HG02884 (cell line): ENCODE data around the gene GRIN1.

Source experiments
- ATAC-seq: cut with Tn5 transposase; IDR thresholded peaks from one replicate; pipeline ENCODE4 v1.9.1; 2021; ENCODE audit warnings: mild to moderate bottlenecking, moderate library complexity; ENCODE audit not compliant: unreplicated experiment

Gene GRIN1

DNA sequence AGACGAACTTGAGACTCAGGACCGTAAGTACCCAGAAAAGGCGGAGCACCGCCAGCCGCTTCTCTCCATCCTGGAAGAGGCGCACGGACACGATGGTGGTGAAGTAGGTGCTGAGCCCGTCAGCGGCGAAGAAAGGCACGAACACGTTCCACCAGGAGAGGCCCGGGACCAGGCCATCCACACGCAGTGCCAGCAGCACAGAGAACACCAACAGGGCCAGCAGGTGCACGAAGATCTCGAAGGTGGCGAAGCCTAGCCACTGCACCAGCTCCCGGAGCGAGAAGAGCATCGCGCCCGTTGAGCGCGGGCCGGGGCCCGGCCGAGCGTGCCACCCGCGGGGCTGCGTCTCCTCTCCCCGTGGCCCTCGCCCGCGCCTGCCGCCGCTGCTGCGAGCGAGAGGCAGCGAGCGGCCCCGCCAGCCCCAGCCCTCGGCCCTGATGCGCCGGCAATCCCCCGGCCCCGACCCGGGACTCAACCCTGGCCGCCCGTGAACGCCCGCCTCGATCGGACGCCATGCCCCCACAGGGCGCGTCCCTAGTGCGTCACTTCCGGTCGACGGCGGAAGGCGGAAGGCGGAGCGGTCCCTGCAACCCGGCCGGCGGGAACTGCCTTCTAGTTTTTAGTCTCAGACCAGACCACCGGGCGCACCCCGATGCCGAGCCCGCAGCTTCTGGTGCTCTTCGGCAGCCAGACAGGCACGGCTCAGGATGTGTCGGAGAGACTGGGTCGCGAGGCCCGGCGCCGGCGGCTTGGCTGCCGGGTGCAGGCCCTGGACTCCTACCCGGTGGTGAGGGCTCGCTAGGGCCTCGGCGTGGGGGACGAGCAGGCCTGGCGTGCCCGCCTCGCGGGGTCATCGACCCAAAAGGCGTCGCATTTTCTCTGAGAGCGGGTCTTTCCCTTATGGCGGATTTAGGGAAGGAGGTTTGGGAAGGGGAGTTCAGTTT lies 66.4 kb downstream of the GRIN1 start, which contains the start of the genes NDOR1 and TMEM203:
Gene NDOR1, plus strand, starts transcription at position 575 of the 944 bp plus-strand sequence. Its CDS starts 78 bp downstream, at position 653.
Gene TMEM203, minus strand, starts transcription at position 523 of the 944 bp plus-strand sequence. Its CDS starts 234 bp downstream, at position 289.
- ATAC-seq: no peak

DNA sequence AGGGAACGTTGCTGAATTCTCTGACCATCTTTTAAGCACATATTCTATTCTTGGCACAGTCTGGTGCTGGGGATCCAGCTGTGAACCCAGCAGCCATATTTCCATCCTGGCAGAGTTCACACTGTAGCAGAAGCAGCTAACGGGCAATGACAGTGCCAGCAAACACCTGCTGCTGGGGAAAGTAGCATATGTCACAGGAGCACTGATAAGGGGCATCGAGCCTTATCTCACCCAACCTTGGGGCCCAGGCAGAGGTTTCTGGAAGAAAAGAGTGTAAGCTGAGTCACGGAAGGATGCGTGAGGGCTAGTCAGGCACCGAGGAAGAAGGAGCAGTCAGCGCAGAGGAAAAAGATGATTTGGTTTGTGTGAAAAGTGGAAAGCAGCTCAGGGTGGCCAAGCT lies 67.6 kb downstream of the GRIN1 start:
- no peak for ATAC-seq

DNA sequence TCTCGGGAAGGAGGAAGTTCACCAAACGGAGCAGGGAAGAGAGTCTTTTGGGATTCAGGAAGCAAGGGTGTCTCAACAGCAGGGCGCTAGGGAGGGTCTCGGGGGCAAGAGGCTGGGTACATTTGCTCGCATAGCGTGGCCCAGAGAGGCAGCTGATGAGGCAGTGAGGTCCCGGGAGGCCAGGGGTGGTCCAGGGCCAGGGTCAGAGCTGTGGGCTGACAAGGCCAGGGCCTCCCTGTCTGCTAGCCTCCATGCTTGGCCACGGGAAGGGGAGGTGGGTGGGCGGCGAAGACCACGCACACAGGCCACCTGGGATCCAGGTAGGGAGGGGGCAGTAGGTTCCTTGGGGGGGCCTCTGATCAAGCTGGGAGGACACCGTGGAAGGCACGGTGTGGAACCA lies 72.6 kb downstream of the GRIN1 start:
- ATAC-seq: no peak

DNA sequence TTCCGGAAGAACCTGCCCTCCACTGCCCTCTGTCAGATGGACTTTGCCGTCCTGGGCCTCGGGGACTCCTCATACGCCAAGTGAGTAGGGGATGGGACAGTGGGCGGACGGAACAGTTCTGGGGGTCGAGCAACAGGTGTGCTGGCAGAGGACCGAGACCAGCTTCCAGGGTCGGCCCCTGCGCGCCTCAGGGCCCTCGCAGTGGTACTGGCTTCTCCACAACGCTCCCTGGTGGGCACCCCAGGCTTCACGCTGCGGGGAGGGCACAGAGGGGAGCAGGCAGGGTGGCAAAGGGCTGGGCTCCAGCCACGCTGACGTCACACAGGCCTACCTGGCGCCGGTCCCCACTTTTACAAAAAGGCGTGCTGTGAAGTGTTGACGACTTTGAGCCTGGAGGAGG lies 73.6 kb downstream of the GRIN1 start:
- no peak for ATAC-seq

DNA sequence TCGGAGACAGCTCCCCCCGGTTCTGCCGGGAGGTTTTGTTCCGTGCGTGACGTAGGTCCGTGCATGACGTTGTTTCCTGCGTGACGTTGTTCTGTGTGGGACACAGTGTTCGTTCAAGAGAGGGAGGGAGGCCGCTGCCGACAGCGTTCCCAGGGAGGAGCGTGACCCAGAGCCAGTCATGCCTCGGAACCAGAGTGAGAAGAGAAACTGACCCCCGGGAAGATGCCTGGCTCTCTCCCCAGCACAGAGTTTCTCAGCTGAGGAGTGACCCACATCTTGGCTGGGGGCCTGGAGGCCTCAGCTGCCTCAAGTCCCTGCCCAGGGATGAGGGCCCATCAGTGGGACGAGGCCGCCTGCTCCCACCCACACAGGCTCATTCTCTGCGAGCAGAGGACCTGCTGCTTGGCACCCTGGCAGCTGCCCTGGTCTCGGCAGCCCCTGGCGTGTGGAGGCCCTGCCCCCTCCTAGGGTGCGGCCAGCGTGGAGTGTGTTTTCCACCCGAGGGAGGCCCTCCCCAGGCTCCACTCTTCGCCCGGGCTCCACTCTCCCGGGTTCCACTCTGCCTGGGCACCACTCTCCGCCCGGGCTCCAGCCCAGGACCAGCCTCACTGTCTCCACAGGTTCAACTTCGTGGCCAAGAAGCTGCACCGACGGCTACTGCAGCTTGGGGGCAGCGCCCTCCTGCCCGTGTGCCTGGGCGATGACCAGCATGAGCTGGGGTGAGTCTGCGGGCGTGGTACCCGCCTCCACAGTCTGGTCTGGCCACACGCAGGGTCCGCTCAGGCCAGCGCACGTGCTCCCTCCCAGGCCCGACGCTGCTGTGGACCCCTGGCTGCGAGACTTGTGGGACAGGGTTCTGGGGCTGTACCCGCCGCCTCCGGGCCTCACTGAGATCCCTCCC lies 74.5 kb downstream of the GRIN1 start:
- ATAC-seq: no peak

DNA sequence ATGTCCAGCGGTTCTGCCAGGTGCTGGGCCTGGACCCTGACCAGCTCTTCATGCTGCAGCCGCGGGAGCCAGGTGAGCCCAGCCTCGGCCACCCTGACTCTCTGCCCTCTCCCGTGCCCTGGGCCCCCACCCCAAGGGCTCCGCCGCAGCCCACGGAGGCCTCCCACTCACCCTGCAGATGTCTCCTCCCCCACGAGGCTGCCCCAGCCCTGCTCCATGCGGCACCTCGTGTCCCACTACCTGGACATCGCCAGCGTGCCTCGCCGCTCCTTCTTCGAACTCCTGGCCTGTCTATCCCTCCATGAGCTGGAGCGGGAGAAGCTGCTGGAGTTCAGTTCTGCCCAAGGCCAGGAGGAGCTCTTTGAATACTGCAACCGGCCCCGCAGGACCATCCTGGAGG lies 75.7 kb downstream of the GRIN1 start:
- no peak for ATAC-seq

DNA sequence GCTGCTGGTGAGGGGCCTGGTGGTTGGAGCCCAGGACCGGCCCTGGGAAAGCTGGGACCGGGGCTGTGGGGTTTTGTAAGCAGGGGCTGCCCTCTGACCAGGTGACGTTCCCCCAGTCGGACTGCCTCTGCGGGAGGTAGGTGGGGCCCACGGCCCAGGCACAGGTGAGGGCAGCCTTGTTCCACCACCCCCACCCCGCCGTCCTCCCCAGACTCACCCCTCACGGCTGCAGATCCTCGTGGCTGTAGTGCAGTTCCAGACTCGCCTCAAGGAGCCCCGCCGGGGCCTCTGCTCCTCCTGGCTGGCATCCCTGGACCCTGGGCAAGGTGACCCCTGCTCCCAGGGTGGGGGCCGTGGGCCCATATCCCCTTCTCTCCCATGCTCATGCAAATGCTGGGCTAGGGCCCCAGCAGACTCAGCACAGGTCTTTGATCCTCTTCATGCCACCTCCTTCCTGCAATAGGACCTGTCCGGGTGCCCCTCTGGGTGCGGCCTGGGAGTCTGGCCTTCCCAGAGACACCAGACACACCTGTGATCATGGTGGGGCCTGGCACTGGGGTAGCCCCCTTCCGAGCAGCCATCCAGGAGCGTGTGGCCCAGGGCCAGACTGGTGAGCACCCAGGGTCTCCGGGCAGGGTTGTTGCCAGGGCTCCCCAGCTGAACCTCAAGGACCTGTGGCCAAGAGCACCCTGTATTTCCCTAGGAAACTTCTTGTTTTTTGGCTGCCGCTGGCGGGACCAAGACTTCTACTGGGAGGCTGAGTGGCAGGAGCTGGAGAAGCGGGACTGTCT lies 76.4 kb downstream of the GRIN1 start:
- no peak for ATAC-seq

DNA sequence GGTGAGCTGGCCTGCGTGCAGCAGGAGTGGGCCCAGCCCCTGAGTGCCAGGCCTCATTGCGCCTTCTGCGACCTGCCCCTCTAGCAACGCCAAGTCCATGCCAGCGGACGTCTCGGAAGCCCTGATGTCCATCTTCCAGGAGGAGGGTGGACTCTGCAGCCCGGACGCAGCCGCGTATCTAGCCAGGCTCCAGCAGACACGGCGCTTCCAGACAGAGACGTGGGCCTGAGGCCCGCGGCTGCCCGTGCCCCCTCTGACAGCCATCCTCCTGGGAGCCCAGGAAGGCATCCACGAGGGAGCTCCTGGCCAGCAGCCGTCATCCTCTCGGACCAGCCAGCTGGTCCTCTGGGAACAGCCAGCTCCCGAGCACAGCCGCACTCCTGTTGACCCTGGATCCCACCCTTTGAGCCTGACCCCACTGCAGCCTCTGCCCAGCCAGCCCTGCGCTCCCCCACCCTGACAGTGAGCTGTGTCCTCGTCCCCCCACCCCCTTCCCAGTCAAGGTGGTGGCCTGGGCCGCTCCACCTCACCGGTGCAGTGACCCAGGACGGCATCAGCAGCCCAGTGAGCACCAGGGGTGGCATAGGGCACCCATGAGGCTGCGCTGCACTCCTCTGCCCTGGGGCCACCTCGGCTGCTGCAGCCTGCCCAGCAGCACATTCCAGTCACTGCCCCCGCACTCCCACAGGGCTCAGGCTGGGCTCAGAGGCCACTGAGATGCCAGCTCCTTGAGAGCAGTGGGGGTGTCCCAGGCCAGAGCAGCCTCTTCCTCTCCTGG lies 77.4 kb downstream of the GRIN1 start:
- ATAC-seq: no peak

DNA sequence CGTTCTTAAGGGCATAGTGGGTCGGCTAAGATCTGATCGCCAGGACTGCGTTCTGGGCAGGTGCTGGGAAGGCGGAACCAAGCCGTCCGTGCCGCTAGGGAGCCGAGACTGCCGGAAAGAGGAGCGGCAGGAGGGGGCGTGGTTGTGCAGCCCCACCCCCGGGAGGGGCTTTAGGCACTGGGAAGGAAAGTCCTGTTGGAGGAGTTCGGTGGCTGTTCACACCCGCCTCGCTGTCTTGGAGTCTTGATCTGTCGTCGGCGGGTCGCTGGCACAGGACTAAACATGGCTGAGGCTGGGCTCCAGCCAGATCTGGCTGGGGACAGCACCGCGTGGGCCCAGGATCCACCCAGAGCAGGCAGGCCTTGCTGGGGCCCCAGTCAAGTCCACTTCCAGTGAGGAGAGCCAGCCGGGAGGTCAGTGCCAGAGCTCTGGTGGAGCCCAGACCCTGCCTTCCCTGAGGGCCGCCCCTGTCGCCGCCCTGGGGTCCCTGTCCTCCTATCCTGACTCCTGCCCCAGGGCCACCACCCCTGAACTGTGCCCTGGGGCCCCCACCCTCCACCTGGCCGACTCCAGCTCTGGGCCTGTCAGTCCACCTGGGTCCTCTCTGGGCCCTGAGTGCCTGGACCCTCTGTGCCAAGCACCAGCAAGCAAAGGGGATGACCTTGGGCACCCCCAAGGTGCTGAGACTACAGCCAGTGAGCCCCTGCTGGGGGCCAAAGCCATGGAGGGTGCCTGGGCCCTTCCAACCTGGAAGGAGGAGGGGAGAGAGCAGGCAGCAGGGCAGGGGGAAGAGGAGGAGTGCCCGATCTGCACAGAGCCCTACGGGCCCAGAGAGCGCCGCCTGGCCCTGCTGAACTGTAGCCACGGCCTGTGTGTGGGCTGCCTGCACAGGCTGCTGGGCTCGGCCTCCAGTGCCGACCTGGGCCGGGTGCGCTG lies 78.6 kb downstream of the GRIN1 start:
- ATAC-seq: no peak

DNA sequence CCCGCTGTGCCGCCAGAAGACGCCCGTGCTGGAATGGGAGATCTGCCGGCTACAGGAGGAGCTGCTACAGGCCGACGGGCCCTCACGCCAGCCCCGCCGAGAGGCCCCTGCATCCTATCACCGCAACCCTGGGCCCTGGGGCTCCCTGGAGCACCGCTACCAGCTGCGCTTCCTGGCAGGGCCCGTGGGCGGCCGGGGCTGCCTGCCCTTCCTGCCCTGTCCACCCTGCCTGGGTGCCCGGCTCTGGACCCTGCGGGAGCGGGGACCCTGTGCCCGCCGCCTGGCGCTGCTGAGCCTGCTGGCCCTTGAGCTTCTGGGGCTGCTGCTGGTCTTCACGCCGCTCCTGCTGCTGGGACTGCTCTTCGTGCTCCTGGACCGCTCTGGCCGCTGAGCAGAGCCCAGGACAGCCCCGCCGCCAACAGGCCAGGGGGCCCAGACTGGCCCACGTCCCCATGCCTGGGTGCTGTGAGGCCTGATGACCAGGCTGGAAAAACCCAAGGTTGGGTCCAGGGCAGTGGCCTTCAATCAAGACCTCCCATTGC lies 79.3 kb downstream of the GRIN1 start:
- ATAC-seq: no peak
